NCI-H2081 (cell line): ENCODE results near the gene EIF3I.
A peak's percentile ranks its signal among the peaks of the same experiment; 100 is the strongest.

Experiments used
- DNase-seq, 2 experiments: peaks; one replicate each; lab custom pipeline; 2025; lab: John Stamatoyannopoulos, UW

EIF3I gene

DNA sequence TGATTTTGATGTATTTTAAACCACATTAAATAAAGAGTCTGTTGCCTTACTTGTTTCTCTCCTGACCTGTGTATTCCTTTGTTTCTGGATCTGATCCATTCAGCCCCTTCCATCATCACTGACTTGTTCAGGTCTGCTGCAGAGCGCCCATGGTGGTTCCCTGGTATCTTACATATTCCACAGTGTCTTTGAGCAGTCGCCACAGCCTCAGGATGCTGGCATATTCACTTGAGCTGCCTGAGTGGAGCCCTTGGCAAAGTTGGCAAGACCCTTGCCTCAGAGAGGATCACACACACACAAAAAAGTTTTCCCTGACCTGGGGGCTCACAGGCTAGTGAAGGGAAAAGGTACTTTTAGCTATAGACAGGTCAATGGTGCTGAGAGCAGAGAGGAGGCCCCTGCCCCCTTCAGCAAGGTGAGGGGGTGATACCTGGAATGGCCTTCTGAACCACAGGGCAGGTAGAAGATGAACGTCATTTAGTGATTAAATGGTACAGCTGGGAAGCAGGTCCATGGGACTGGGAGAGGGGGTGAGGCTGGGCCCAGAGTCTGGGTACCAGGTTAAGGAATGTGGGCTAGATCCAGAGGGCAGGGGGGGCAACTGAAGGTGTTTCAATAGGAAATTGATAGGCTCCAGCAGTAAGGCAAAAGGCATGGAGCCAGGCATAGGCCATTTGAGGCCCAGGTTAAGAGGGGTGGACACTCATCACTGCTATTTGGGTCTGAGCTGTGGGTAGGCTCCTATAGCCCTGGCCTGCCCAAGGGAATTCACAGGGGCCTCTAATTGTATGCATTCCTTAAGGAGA is 23.8 kb upstream of the EIF3I start:
- DNase-seq = no peak

DNA sequence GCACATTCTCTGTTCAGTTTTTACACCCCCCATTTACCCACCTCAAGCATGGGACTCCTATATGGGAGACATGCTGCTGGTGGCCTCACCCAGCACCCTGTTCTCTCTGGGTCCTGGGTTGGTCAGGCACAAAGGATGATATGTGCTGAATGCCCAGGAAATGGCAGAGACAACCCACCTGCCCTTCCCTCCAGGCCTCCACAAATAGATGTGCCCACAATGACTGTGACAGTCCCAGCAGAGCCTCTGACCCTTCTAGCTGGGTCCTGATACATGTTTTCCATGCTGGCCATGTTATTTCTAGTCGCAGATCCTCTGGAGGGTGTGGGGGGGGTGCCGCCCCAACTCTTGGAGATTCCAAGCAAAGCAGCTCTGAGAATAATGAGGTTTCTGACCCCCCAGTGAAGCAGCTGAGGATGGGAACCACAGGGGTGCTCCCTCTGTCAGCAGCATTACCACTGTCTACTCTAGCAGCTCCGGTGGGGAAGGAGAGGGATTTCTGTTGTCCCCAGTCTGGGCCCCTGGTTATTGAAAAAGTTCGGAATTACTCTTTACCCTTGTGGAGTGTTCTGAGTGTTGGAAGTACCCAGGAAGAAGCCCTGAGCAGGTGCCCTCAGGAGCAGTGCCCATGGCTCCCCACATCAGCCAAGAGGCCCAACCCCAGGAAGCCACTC is 23.0 kb upstream of the EIF3I start:
- no peak for DNase-seq

DNA sequence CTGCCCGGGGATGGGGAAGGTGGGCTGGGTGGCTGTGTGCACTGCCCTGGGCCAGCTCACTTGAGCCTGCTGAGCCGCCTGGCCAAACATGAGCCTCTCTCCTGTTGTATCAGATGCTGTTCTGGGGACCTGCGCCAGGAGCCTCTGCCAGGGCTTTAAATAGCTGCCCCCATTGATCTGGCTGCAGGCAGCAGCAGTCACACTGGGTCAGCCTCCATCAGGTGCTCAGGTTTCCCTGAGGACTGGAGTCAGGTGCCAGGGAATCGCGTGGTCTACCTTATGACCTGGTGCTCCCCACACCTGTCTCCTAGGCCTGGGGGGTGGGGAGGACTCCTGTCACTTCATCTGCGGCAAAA is 22.5 kb upstream of the EIF3I start:
- DNase-seq = peak; percentile 68 to 88

DNA sequence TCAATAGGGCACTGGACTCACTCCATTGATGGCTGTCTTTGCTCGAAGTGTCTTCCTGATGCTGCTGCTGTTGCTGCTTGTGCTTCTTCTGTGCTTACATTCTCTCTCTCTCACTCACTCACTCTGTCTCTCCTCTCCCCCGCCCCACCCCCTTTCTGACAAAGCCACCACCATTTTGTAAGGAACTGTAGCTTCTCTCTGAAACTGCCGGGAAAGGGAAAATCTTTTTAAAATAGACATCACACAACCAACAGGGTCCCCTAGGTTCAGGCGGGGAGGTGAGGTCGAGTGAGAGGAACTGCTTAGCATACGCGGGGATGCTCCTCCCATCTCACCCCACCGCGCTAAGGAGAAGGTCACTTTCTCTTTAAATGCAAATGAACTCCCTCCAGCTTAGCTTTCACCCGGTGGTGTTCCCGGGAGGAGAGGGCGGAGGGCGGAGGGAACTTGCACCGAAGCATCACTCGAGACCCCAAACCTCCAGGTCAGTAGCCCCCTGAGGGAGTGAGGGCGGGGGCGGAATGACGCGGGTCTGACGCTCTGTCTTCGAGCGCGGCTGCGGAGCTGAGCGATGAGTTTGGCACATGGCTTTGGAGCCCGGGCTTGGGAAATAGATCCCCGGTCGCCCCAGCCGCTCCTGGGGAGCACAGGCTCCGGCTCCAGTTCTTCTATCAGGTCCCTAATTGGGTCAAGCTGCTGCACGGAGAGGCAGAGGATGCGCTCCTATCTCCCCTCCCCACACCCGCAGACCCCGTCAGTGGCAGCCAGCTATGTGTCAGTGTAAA is 21.8 kb upstream of the EIF3I start, which contains the start of gene CCDC28B:
Gene CCDC28B (plus strand): TSS at position 370 of the 785 bp plus-strand sequence. CDS start 1,341 bp downstream, outside the sequence.
- DNase-seq = peak; percentile 70 to 81

DNA sequence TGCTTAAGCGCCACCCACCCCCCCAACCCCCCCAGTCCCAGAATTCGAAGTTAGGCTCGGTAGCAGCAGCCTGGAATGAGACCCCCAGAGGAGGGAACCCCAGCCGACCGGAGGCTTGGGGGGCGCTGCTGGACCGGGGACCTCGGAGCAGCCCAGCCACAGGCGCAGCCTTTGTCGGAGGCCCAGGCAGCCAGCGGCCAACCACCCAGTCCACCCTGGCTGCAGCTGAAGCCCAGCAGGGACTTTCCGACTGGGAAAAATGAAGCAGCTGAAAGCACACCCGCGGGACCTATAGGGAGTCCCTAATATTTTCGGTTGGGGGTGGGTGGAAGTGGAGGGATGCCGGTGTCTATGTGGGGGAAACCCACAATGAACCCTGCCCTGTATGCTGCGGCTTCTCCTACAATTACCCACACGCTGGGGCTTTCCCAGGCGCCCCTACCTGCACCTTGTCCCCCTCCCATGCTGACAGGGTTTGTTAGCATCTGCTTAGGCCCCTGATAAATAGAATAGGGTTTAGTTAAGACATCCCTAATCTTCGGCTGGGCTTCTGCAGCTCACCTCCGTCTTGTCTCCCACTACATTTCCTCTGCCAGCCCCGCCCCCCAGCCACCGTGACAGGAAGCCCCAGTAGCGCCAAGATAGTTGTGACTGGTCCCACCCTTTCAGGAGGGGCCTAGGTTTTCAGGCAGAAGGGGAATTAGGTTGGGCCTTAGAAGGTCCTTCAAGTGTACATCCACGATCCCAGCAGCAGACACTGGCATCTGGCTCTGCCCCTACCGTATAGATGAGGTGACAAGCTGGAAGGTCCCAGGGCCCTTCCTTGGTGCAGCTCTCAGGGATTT is 21.0 kb upstream of the EIF3I start:
- peak; percentile 50 to 69 for DNase-seq

DNA sequence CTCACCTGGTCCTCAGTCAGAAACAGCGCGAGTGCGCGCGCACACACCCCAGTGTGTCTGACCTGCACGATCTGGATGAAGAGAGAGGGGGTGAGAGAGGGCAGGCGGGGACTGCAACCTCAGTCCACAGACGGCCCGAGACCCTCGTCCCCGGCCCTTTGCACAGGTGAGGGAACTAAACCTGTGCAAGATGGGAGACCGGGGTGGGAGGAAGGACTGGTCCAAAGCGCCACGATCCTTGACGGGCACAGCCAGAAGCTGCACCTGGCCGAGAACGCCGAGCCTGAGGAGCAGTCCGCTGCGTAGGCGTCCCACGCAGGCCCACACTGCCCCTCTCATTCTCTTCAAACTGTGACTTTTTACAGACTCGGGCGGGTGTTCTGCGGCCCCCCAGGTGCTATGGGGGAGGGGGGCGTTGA is 17.3 kb upstream of the EIF3I start:
- peak in 1 of 2 experiments; percentile 49 for DNase-seq

DNA sequence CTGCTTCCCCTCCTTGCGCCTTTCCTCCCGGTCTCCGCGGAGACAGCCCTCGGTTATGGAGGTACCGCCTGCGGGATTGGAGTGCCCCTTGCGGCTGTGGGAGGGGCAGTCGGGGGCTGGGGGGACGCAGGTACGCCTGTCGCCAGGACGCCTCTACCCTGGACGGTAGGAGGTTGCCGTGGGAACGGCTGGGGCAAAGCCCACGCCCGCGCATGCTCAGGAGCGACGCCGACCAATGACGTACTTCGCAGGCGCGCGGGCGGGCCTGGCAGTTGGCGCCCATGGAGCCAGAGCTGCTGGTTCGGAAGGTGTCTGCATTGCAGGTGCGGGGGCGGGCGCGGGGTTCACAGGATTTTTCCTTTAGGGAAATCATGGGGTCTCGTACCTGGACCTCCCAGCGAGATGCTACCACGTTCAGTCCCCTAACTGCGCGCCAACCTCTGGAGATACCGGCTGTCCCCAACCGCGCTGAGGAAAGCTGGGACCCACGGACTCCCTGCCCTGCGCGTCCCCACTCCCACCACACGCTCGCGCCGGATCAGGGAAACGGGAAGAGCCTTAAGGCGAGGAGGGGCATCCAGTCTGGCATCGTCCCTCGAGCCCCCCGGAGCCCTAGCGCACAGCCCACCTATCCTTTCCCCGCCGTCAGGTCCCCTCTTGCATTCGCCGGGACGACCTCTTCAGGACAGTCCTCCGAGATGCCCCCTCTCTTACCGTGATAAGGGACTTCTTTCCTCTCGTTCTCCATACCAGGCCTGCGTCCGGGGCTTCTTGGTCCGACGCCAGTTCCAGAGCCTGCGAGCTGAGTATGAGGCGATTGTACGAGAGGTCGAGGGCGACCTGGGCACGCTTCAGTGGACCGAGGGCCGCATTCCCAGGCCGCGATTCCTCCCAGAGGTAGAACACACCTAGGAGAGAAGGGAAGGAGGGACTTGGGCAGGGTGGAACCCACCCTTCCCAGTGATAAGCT is 16.5 kb upstream of the EIF3I start, which contains the start of gene IQCC:
Gene IQCC (plus strand): TSS at position 271 of the 970 bp plus-strand sequence. CDS start 11 bp downstream, at position 282.
- peak; percentile 96 to 98 for DNase-seq

DNA sequence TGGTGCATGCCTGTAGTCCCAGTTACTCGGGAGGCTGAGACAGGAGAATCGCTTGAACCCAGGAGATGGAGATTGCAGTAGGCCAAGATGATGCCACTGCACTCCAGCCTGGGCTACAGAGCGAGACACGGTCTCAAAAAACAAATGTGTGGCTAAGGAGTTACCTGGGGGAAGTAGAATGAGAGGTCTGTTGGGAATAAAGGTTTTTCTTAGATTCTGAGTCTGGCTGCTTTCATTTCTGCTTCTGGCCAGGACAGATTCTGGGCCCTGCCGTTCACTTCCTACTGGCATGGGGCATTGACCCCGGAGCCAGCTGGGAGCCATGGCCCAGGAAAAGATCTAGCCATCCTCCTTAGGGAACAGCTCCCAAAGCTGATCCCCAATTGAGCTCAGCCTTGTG is 13.7 kb upstream of the EIF3I start:
- DNase-seq = no peak

DNA sequence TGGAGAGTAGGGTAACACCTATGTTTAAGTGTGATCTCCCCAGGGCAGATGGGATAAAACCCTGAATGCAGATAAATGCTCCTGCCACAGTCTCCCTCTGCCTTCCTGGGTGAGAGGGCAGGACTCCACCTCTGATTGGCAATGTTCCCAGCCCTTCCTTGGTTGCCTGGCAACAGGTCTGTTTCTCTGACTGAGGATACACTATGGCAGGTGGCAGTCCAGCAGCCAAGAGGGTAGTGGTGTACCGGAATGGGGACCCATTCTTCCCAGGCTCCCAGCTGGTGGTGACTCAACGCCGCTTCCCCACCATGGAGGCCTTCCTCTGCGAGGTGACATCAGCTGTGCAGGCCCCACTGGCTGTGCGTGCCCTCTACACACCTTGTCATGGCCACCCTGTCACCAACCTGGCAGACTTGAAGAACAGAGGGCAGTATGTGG is 13.3 kb upstream of the EIF3I start, which contains the start of gene DCDC2B:
Gene DCDC2B (plus strand): TSS at position 199 of the 438 bp plus-strand sequence. CDS start 5 bp downstream, at position 204.
- peak; percentile 95 to 97 for DNase-seq

DNA sequence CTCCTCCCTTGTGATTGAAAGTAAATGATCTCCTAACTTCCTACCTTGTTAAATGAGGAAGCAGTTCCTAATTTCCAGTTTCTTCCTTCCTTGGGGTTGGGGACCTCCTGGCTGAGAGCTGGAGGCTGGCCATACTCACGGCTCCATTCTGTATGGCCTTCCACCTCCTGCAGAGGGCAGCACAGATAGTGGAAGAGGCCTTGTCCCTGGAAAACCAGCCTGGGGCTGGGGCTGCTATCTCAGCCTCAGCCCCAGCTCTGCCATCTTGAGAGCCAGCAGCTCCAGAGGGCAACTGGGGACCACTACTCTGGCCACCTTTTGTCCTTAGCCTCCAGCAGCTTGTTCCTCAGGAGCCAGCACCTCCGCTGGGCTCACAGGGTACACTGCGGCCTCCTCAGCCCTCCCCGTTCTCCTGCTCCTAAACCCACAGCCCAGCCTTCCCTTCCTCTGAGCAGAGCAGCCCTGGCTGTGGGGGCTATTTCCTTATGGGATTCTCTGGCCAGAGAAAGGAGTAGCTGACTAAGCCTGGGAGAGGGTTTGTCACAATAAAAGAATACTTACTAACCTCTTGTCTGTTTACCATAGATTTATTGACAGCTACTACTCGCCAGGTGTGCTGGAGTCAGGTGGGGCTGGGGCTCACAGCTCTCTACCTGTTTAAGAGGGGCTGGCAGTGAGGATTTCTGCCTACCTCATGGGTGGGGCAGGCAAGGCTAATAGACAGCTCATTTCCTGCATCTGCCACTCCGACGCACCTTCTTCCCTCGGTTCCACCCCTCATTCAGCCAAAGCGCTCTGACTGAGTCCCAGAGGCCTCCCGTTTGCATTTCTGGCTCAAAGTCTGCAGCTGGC is 6.4 kb upstream of the EIF3I start:
- peak; percentile 71 to 79 for DNase-seq

DNA sequence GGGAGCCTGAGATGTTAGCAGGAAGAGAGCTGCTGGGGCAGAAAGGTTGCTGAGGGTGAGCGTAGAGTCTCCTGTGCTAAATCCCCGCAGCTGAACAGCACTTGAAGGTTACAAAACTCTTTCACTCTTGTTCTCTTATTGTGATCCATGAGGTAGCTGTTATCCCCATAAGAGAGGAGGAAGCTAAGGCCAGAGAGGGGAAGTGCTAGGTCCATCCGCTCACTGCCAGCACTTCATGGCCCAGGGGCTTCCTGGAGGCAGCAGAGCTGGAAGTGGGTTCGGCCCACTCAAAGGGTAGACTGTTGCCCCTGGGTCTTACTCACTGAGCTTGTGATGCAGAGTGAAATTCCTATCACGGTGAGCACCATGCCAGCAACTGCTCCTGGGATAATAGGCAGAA is 5.6 kb upstream of the EIF3I start:
- DNase-seq = no peak

DNA sequence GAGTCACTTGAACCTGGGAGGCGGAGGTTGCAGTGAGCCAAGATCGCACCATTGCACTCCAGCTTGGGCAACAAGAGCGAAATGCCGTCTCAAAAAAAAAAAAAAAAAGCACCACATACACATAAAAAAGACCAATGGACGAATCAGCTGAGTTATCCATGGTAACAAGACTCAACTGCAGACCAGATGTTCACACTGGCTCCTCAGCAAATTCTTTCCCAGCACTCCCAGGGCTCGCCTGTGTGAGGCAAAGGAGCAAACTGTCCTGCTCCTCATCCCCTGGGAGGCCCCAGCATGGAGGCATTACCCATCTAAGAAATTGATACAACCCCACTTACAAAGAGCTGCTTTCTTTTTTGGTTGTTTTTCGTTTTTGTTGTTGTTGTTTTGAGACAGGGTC is 3.2 kb upstream of the EIF3I start:
- DNase-seq = no peak

DNA sequence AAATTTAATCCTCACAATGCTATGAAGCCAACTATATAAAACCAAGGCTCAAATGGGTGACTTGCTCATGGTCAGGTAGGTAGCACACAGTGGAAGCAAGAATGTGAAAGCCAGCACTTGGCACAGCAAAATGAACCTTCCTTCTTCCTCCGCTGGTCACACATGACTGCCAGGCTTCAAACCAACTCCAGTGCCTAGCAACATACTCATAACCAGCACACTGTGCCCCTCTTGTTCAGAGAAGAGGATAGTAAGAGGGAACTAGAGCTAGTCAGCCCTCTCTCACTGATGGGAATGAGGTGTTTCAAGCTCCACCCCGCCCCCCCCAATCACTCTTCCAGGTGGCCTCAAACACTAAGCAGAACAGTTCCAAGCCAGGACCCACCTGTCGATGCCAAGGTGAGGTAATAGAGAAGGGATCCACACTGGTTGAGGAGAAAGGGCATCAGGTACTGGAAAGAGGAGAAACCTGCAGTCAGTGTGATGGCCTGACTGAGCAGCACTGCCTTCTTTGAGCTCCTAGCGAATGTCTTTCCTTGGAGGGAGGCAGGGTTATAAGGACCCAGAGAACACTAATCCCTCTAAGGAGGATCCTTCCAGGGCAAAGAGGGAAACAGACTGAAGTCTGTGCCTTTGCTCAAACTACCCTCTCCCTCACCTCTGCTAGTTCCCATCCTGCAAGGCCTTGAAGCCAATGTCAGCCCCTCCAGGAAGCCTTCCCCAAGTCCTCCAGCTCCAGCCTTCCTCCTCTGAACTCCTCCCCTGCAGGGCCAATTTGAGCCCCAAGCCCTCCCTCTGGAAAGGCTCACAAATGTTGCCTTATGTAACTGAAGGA is 1.2 kb upstream of the EIF3I start:
- DNase-seq = no peak

DNA sequence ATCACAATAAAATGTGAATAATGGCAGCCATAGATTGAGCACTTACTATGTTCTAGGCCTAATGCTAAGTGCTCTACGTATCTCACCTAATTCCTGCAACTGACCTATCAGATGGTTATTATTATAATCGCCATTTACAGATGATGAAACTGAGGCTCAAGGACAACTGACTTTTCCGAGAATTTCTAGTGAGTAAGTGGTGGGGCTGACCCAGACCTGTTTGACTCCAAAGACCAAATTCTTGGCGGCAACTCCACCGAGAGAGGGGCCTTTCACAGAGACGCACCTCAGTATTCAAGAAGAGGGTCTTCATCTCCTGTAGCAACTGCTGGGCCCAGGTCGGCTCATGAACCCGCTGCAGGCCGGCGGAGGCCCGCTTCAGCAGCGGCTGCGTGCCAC is 627 bp upstream of the EIF3I start:
- no peak for DNase-seq

DNA sequence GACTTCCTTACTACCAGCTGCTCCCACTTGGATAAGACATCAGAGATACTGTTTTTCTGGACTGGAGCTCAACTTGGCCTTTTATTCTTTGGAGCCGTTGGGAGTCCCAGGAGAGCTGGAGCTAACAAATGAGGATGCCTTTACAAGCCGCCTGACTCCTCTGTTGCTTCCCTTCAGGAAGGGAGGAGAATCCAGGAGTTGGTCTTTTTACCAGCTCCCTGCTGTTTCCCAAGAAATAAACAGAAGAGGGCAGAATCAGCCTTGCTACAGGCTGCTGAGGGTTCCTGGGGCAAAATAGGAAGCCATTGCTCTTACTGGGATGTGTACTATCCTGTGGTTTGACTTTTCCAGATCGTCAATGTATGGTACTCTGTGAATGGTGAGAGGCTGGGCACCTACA is 1.5 kb downstream of the EIF3I start:
- DNase-seq = no peak

DNA sequence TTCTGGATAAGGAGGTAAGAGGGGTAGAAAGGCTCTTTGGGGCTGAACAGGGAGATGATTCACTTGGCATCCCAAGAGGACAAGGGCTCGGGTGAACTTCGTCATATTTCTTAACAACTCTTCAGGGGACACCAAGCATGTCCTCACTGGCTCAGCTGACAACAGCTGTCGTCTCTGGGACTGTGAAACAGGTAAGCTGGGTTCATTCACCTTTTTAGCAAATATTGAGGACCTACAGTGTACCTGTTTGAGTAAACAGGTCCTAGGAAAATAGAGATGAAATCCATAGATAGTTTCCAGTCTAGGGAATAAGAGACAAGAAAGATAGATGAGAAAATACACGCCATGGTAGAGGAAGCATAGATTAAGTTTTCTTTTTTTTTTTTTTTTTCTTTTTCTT is 2.1 kb downstream of the EIF3I start:
- DNase-seq = no peak

DNA sequence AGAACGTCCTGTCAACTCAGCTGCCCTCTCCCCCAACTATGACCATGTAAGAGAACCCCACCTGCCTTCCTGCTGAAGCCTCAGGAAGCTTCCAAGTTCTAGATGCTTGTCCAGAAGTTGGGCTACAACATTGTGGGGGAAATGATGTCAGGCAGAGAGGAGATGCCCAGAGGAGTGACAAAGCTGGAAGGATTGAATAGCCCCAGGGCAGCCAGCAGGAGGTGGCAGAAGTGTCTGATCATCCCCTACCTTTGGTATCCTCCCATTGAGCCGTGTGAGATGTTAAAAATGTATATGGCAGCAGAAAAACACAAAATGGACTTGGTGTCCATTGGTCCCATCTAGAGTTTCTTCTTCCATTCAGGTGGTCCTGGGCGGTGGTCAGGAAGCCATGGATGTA is 6.6 kb downstream of the EIF3I start:
- DNase-seq = no peak

DNA sequence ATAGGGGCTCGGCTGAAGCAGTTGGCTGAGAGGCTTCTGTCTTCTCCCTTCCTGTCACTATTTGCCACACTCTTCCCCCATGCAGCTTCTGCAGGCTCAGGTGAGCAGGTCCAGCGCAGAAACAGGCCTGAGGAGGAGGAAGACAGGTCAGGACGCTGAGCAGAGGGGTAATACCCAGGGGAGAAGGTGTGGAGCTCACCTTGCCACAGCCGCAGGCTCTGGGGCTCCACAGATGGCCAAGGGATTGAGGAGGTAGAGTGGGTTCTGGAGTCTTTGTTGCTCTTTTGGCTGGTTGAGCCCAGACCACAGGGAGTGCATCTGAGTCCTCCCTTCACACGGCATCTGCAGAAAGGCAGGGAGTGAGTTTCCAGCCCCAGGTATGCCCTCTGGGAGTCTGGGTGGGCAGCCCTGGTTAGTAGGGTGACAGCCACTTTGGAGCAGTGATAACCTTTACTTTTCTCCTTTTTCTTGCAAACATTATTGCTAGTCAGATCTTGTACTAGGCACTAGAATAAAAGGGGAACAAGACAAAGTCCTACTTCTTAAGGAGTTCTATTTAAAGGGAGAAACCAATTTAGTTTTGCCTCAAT is 9.7 kb downstream of the EIF3I start:
- DNase-seq = no peak
